K562 (cell line): Measurements from ENCODE around the gene RASSF7. TPM values are rescaled to one million over a fixed set of nuclear protein-coding genes. Genes with fewer than 3 reads are reported as not detected.
A peak's percentile ranks its signal among the peaks of the same experiment; 100 is the strongest.

Experiments used
- BRF2 ChIP-seq: IDR thresholded peaks from 3 replicates; pipeline ENCODE4 v1.6.1; 2011; ENCODE audit warnings: borderline replicate concordance, mild to moderate bottlenecking; ENCODE audit not compliant: insufficient read length, insufficient read depth
- CHD7 ChIP-seq: fragments of 200-600 bp; sonication (generic); IDR thresholded peaks from one replicate; pipeline ENCODE4 v1.6.1; 2012; ENCODE audit warnings: mild to moderate bottlenecking, low read depth, low read length, inconsistent platforms
- CREBBP ChIP-seq: IDR thresholded peaks from one replicate; pipeline ENCODE4 v1.6.1; 2012; ENCODE audit warnings: low read depth, mild to moderate bottlenecking, control low read depth, inconsistent platforms, low read length
- FOXJ2 ChIP-seq: fragments of 200-800 bp; sonication (Bioruptor generic); IDR thresholded peaks from 2 replicates; pipeline ENCODE4 v1.6.1; 2016; ENCODE audit warnings: missing genetic modification characterization, missing compliant biosample characterization
- HDAC1 ChIP-seq, 2 experiments: fragments of 450-650 bp; IDR thresholded peaks; 2 replicates each; pipeline ENCODE4 v1.6.1; 2016 to 2017; ENCODE audit warnings: inconsistent platforms in 1 of 2, mild to moderate bottlenecking in 1 of 2, moderate library complexity in 1 of 2
- HDAC6 ChIP-seq: IDR thresholded peaks from 2 replicates; pipeline ENCODE4 v1.6.1; 2012; ENCODE audit warnings: low read depth, mild to moderate bottlenecking, control low read depth, inconsistent platforms, low read length, moderate library complexity
- HDGF ChIP-seq: fragments of 450-650 bp; IDR thresholded peaks from 2 replicates; pipeline ENCODE4 v1.6.1; 2016
- MAX ChIP-seq: sonication (generic); formaldehyde crosslinking; IDR thresholded peaks from 2 replicates; pipeline ENCODE4 v1.9.0; 2022; ENCODE audit warnings: mild to moderate bottlenecking, missing genetic modification reagents
- MCM7 ChIP-seq, 2 experiments: fragments of 450-650 bp; IDR thresholded peaks; 2 replicates each; pipeline ENCODE4 v1.6.1; 2016 to 2018
- MXI1 ChIP-seq: IDR thresholded peaks from 2 replicates; pipeline ENCODE4 v1.6.1; 2011; ENCODE audit warnings: low read depth, mild to moderate bottlenecking, improper control_type of control experiment, low read length
- NFRKB ChIP-seq: fragments of 450-650 bp; IDR thresholded peaks from 2 replicates; pipeline ENCODE4 v1.6.1; 2016; ENCODE audit warnings: low read depth
- VEZF1 ChIP-seq: fragments of 200-800 bp; sonication (Bioruptor generic); IDR thresholded peaks from 2 replicates; pipeline ENCODE4 v1.6.1; 2017; ENCODE audit warnings: missing genetic modification characterization, missing compliant biosample characterization
- ZNF253 ChIP-seq: fragments of 250-450 bp; sonication (Bioruptor Pico); conservative IDR thresholded peaks from 2 replicates; pipeline ENCODE4 v1.6.1; 2021; ENCODE audit warnings: mild to moderate bottlenecking
- ZNF583 ChIP-seq: fragments of 250-450 bp; sonication (Bioruptor Pico); IDR thresholded peaks from 2 replicates; pipeline ENCODE4 v1.4.0; 2020
- polyA plus RNA-seq, 8 experiments: library from polyadenylated mRNA; depleted of rRNA in 4 of 8; stranded (reverse) in 5 of 8; unstranded in 3 of 8; fragments of >200 nt; fragmentation: Nextera tagmentation in 2 of 8; fragmentation: Illumina TruSeq in 1 of 8; extraction: Ambion mirVana in 2 of 8; extraction: Trizol in 1 of 8; gene quantifications; 2 replicates each; pipeline versions ENCODE4 v1.2.1 to v1.2.3, GENCODE V29; 2011 to 2014; ENCODE audit warnings: inconsistent platforms in 1 of 8, missing spikeins in 1 of 8
- total RNA-seq, 7 experiments: library from RNA; depleted of rRNA in 6 of 7; stranded (reverse); fragments of >200 nt in 6 of 7; fragmentation: Illumina TruSeq in 2 of 7; extraction: Trizol in 2 of 7; gene quantifications; 2 replicates each; pipeline versions ENCODE4 v1.2.1 to v1.2.3, GENCODE V29; 2011 to 2021; ENCODE audit warnings: low replicate concordance in 1 of 7

RASSF7 gene
- total and polyA plus RNA-seq, 9 of the 15 experiments (the other 6 are each of a cell fraction or from before 2014, with no cell fraction given): 0.41 to 45.2 (median 18.6) TPM

DNA sequence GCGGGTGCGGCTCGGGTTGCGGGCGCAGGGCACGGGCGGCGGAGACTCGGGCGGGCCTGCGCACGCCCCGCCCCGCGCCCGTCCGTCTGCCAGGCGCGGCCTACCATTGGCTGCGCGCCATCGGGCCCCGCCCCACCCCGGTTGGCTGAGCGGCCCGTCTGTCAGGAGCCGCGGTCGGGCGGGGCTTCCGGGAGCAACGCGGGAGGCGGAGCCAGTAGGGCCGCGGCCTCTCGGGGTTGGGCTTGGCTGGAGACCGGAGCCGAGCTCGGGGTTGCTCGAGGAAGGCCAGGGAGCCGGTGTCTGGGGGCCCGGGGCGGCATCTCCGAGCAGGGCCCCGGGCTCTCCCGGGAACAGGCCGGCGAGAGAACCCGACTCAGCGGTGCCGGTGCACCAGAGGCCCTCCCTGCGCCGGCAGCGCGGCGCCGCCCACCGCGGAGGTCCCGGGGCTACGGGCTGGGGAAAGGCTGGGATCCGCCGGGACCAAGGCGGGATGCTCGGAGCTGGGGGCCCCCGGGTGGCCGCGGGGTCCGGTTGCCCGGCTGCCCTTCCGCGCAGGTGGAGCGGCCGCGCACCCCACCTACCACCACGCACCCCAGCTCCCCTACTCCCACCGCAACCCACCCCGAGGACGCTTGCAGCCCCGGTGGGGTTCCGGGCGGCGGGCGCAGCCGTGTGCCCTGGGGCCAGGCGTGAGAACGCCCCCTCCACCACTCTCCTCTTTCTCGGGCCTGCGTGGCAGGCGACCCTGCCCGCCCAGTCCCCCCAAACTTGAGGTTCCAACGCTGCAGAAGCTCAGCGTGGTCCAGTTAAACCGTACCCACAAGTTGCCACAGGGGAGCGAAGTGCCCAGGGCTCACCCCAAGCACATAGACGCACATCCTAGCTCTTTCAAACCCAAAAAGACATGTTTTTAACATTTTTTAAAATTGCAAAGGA, 25.0 kb upstream of the RASSF7 start, which contains the start of gene HRAS (continued):
- TF ChIP-seq VEZF1 (CRISPR knock-in tag): peak; percentile 83
- TF ChIP-seq HDAC1 (IDR thresholded peaks at IDR 0.05): peak in 1 of 2 experiments; percentile 49; a peak in 1 of 4 replicates
- TF ChIP-seq MAX (CRISPR knock-in tag): no peak
- TF ChIP-seq ZNF253: no peak
- TF ChIP-seq ZNF583: no peak
- TF ChIP-seq HDGF: no peak
- TF ChIP-seq HDAC6: no peak
- TF ChIP-seq CHD7: no peak
- no peak for TF ChIP-seq NFRKB
- TF ChIP-seq CREBBP: no peak
- no peak for TF ChIP-seq MCM7 (IDR thresholded peaks at IDR 0.05)
- TF ChIP-seq BRF2: no peak
- no peak for TF ChIP-seq FOXJ2 (tag)
- TF ChIP-seq MXI1: no peak
